Activated CD4-positive, alpha-beta T cell treated with anti-CD3 and anti-CD28 coated beads for 36 hours (primary cell): ENCODE results near the gene ECM2. TPM values are rescaled to one million over a fixed set of nuclear protein-coding genes. Genes with fewer than 3 reads are reported as not detected.
"Not testable (repeated sequence)": the region's sequence is repeated elsewhere in the genome, so short reads cannot be mapped to it uniquely, and the experiment has no call there.

Experiments used
- ATAC-seq: fragments of 200-7000 bp; cut with Tn5 transposase; one replicate; pipeline ENCODE4 v1.10.0; 2021; ENCODE audit warnings: mild to moderate bottlenecking, moderate library complexity
- CTCF ChIA-PET: fragments of 350-600 bp; sonication (Branson Sonifier 250); formaldehyde crosslinking; loops from one replicate; lab custom pipeline; 2021; ENCODE audit warnings: antibody characterized with exemption; lab: Charles Lee
- POLR2A ChIA-PET: fragments of 350-600 bp; sonication (Branson Sonifier 250); formaldehyde crosslinking; loops from one replicate; lab custom pipeline; 2021; ENCODE audit warnings: antibody characterized with exemption, inconsistent platforms; lab: Charles Lee
- DNase-seq: peaks from one replicate; pipeline ENCODE4 v3.0.0-alpha.2; 2020
- H3K27ac Mint-ChIP-seq: one replicate; pipeline ENCODE4 v1.8.0; 2021; ENCODE audit warnings: mixed read lengths
- H3K27me3 Mint-ChIP-seq: one replicate; pipeline ENCODE4 v1.8.0; 2021; ENCODE audit warnings: mixed read lengths
- H3K36me3 Mint-ChIP-seq: one replicate; pipeline ENCODE4 v1.8.0; 2021; ENCODE audit warnings: low read depth, mixed read lengths
- H3K4me1 Mint-ChIP-seq: one replicate; pipeline ENCODE4 v1.8.0; 2021; ENCODE audit warnings: mixed read lengths
- H3K4me3 Mint-ChIP-seq: one replicate; pipeline ENCODE4 v1.8.0; 2021; ENCODE audit warnings: mild to moderate bottlenecking, moderate library complexity, mixed read lengths
- H3K9me3 Mint-ChIP-seq: one replicate; pipeline ENCODE4 v1.8.0; 2021; ENCODE audit warnings: low read depth, mixed read lengths
- intact Hi-C, 2 experiments: fragments of 100-400 bp; cut with DNase I in 1 of 2; cut with micrococcal nuclease in 1 of 2; formaldehyde crosslinking; loops; one replicate each; pipeline versions ENCODE4 v1.14.2 to v1.15.1; 2022 to 2024; cut with DNase I, micrococcal nuclease
- total RNA-seq, 2 experiments: library from RNA; stranded (reverse); gene quantifications; one replicate each; pipeline ENCODE4 v1.2.3, GENCODE V29; 2021

ECM2 gene
- total RNA-seq, result not detected

GRCh38 chr9:92535940-92536850 lies at the start of gene ECM2:
Gene ECM2, minus strand, starts transcription at chr9:92535990. Its CDS starts 13,124 bp downstream, at chr9:92522866.
- DNase-seq (no peak), ATAC-seq (no peak)
- Mint-ChIP-seq H3K27ac (no peak within 1 kb of the TSS), H3K36me3 (peaks cover 5% of the 10 kb centered on the region), H3K9me3 (no peaks in the 10 kb centered on the region), H3K27me3 (no peaks in the 10 kb centered on the region), H3K4me1 (no peaks in the 10 kb centered on the region), H3K4me3 (no peak within 1 kb of the TSS)
- CTCF ChIA-PET, result interaction anchor here (0.7 to 1.0 kb wide), 2 partner anchors 12 to 28 kb away, joined by 3 to 4 read pairs; no protein-coding TSS in a partner anchor
- POLR2A ChIA-PET, result no interaction called here
- intact Hi-C loops, result no loop called here

- DNase-seq, result no peak
- Mint-ChIP-seq H3K9me3 (peaks cover 6% of the 10 kb centered on the region), H3K4me1 (no peaks in the 10 kb centered on the region), H3K27ac (no peak overlapping the region), H3K36me3 (no peaks in the 10 kb centered on the region), H3K4me3 (no peak overlapping the region), H3K27me3 (no peaks in the 10 kb centered on the region)
- no peak for ATAC-seq
- CTCF ChIA-PET, result interaction anchor here (0.8 kb wide), 1 partner anchor 11 kb away, joined by 3 read pairs; no protein-coding TSS in a partner anchor
- intact Hi-C loops, result no loop called here
- POLR2A ChIA-PET, result no interaction called here
Observed at GRCh38 chr9:92576175-92576574, 40.4 kb upstream of the ECM2 start.

GRCh38 chr9:92573612-92574011 lies 37.8 kb upstream of the ECM2 start:
- H3K4me3 Mint-ChIP-seq, H3K9me3 Mint-ChIP-seq, ATAC-seq, H3K27ac Mint-ChIP-seq, intact Hi-C loops, H3K36me3 Mint-ChIP-seq, CTCF ChIA-PET, H3K4me1 Mint-ChIP-seq, DNase-seq, H3K27me3 Mint-ChIP-seq, POLR2A ChIA-PET: not testable (repeated sequence)

GRCh38 chr9:92571871-92572270 lies 36.1 kb upstream of the ECM2 start:
- CTCF ChIA-PET, H3K4me1 Mint-ChIP-seq, POLR2A ChIA-PET, intact Hi-C loops, ATAC-seq, H3K9me3 Mint-ChIP-seq, H3K36me3 Mint-ChIP-seq, DNase-seq, H3K27ac Mint-ChIP-seq, H3K4me3 Mint-ChIP-seq, H3K27me3 Mint-ChIP-seq: not testable (repeated sequence)

- Mint-ChIP-seq H3K4me1 (no peaks in the 10 kb centered on the region), H3K27me3 (no peaks in the 10 kb centered on the region), H3K4me3 (no peak overlapping the region), H3K9me3 (peaks cover 9% of the 10 kb centered on the region), H3K27ac (no peak overlapping the region), H3K36me3 (peaks cover 2% of the 10 kb centered on the region)
- ChIA-PET POLR2A (no interaction called here), CTCF (interaction anchor here (0.7 kb wide), 1 partner anchor 11 kb away, joined by 3 read pairs; no protein-coding TSS in a partner anchor)
- intact Hi-C loops, result no loop called here
- no peak for DNase-seq
- ATAC-seq, result no peak
Observed at GRCh38 chr9:92564982-92565381, 29.2 kb upstream of the ECM2 start.

GRCh38 chr9:92564504-92564903 lies 28.7 kb upstream of the ECM2 start:
- no peak overlapping the region for H3K4me3 Mint-ChIP-seq
- CTCF ChIA-PET, result no interaction called here
- no peak overlapping the region for H3K27ac Mint-ChIP-seq
- no peaks in the 10 kb centered on the region for H3K27me3 Mint-ChIP-seq
- ATAC-seq (no peak), DNase-seq (no peak)
- POLR2A ChIA-PET, result no interaction called here
- no peaks in the 10 kb centered on the region for H3K4me1 Mint-ChIP-seq
- intact Hi-C loops, result no loop called here
- peaks cover 2% of the 10 kb centered on the region for H3K36me3 Mint-ChIP-seq
- H3K9me3 Mint-ChIP-seq, result peaks cover 9% of the 10 kb centered on the region

GRCh38 chr9:92563116-92564100 lies 27.6 kb upstream of the ECM2 start:
- POLR2A ChIA-PET, result no interaction called here
- CTCF ChIA-PET, result no interaction called here
- Mint-ChIP-seq H3K4me3 (no peak overlapping the region), H3K27ac (no peak overlapping the region), H3K27me3 (no peaks in the 10 kb centered on the region), H3K4me1 (no peaks in the 10 kb centered on the region), H3K9me3 (peaks cover 9% of the 10 kb centered on the region), H3K36me3 (peaks cover 2% of the 10 kb centered on the region)
- intact Hi-C loops, result no loop called here
- no peak for ATAC-seq
- no peak for DNase-seq

GRCh38 chr9:92562461-92562967 lies 26.7 kb upstream of the ECM2 start:
- Mint-ChIP-seq H3K36me3 (peaks cover 2% of the 10 kb centered on the region), H3K27ac (no peak overlapping the region), H3K9me3 (peaks cover 9% of the 10 kb centered on the region), H3K4me1 (no peaks in the 10 kb centered on the region), H3K4me3 (no peak overlapping the region), H3K27me3 (no peaks in the 10 kb centered on the region)
- DNase-seq, result no peak
- ChIA-PET POLR2A (no interaction called here), CTCF (no interaction called here)
- ATAC-seq, result no peak
- intact Hi-C loops, result no loop called here

GRCh38 chr9:92561374-92562330 lies 25.9 kb upstream of the ECM2 start:
- Mint-ChIP-seq H3K27ac (no peak overlapping the region), H3K4me1 (no peaks in the 10 kb centered on the region), H3K9me3 (peaks cover 5% of the 10 kb centered on the region), H3K27me3 (no peaks in the 10 kb centered on the region), H3K4me3 (no peak overlapping the region), H3K36me3 (peaks cover 3% of the 10 kb centered on the region)
- CTCF ChIA-PET, result no interaction called here
- ATAC-seq (no peak), DNase-seq (no peak)
- POLR2A ChIA-PET, result interaction anchor here (0.6 kb wide), 1 partner anchor 256 kb away, joined by 3 read pairs; no protein-coding TSS in a partner anchor
- intact Hi-C loops, result no loop called here

- CTCF ChIA-PET, result no interaction called here
- H3K4me3 Mint-ChIP-seq, result no peak overlapping the region
Observed at GRCh38 chr9:92558612-92559374, 23.0 kb upstream of the ECM2 start.

More at GRCh38 chr9:92558612-92559374, 23.0 kb upstream of the ECM2 start:
- H3K4me1 Mint-ChIP-seq, result no peaks in the 10 kb centered on the region
- DNase-seq (no peak), ATAC-seq (no peak)
- POLR2A ChIA-PET, result no interaction called here
- intact Hi-C loops, result no loop called here
- no peaks in the 10 kb centered on the region for H3K27me3 Mint-ChIP-seq
- H3K27ac Mint-ChIP-seq, result no peak overlapping the region
- H3K9me3 Mint-ChIP-seq, result no peaks in the 10 kb centered on the region
- H3K36me3 Mint-ChIP-seq, result peaks cover 5% of the 10 kb centered on the region
